Heart right ventricle (tissue), 16 donors: Measurements from ENCODE around the gene GALNT18. TPM values are rescaled to one million over a fixed set of nuclear protein-coding genes. Genes with fewer than 3 reads are reported as not detected.

Source experiments
- ATAC-seq, 8 donors: fragments of 200-7000 bp; cut with Tn5 transposase; one replicate each; pipeline ENCODE4 v1.9.1; 2020; ENCODE audit warnings: mild to moderate bottlenecking in 8 of 8, moderate library complexity in 8 of 8, moderate number of reproducible peaks in 1 of 8
- DNase-seq, 2 donors: peaks; one replicate each; pipeline ENCODE4 v3.0.0-alpha.2; 2020
- H3K27ac ChIP-seq, 10 donors: fragments of 200-600 bp; sonication (generic) in 2 of 10; one replicate each; pipeline versions ENCODE4 v1.5.0 to v1.8.0; 2020 to 2022; ENCODE audit warnings: mild to moderate bottlenecking in 3 of 10
- H3K27me3 ChIP-seq, 7 donors: fragments of 200-600 bp; one replicate each; pipeline ENCODE4 v1.8.0; 2021 to 2022; ENCODE audit warnings: mild to moderate bottlenecking in 2 of 7
- H3K36me3 ChIP-seq, 9 donors: fragments of 200-600 bp; sonication (generic) in 1 of 9; one replicate each; pipeline versions ENCODE4 v1.5.0 to v1.8.0; 2020 to 2022; ENCODE audit warnings: mild to moderate bottlenecking in 2 of 9
- H3K4me1 ChIP-seq, 9 donors: fragments of 200-600 bp; sonication (generic) in 1 of 9; one replicate each; pipeline versions ENCODE4 v1.5.0 to v1.8.0; 2020 to 2022; ENCODE audit warnings: mild to moderate bottlenecking in 4 of 9
- H3K4me3 ChIP-seq, 10 donors: fragments of 200-600 bp; sonication (generic) in 2 of 10; one replicate each; pipeline versions ENCODE4 v1.5.0 to v1.8.0; 2020 to 2022; ENCODE audit warnings: mild to moderate bottlenecking in 7 of 10, moderate library complexity in 2 of 10
- H3K9me3 ChIP-seq, 11 donors: fragments of 200-600 bp in 10 of 11; sonication (generic) in 2 of 11; one replicate each; pipeline versions ENCODE4 v1.5.0 to v1.8.0; 2013 to 2022; ENCODE audit warnings: mild to moderate bottlenecking in 2 of 11, control low read depth in 1 of 11, moderate library complexity in 1 of 11
- WGBS, 2 donors: extraction: QIAGEN DNeasy Blood & Tissue Kit; methylation state at CpG; one replicate each; pipeline ENCODE4 v1.1.7; 2013; ENCODE audit warnings: inconsistent platforms in 1 of 2; 5-methylcytosine and 5-hydroxymethylcytosine counted together
- intact Hi-C, 10 donors: fragments of 100-400 bp; cut with DNase I; formaldehyde crosslinking; loops; one replicate each; pipeline versions ENCODE4 v1.11.1 to v1.14.2; 2022
- long read RNA-seq, 3 donors: library from polyadenylated mRNA; unstranded; transcript quantifications; one replicate each; pipeline ENCODE4 v2.0.0, GENCODE V29; 2020 to 2021
- polyA plus RNA-seq, 2 donors: library from polyadenylated mRNA; stranded (reverse); fragments of 200-250 nt; gene quantifications; one replicate each; pipeline ENCODE4 v1.2.3, GENCODE V29; 2013
- total RNA-seq, 10 donors: library from RNA; stranded (reverse); fragmentation: NEBNext Ultra II Directional in 3 of 10; extraction: Animal tissue kit (Norgen Biotek cat#: 25700) in 3 of 10; gene quantifications; one replicate each; pipeline versions ENCODE4 v1.2.1 to v1.2.4, GENCODE V29; 2021 to 2023
- TF ChIP-seq, protein P1 (sequence below), 9 donors: fragments of 200-600 bp; sonication (generic) in 2 of 9; IDR thresholded peaks; one replicate each; pipeline versions ENCODE4 v1.5.0 to v1.8.0; 2021 to 2022; ENCODE audit warnings: antibody characterized with exemption in 9 of 9, mild to moderate bottlenecking in 5 of 9, moderate library complexity in 1 of 9
- donor health status: Arrhythmogenic right ventricular cardiomyopathy.
- donor health status: ischemic (EF 13 %, LVEDD 7.1; RV severe dilation, severe dysfunction).
- donor health status: healthy with polysubstance abuse.
- donor health status: DM: no; HTN: yes; CAD: no.
- donor health status: DM: no; HTN: no; CAD: no.
- donor health status: ischemic (EF 25% LVEDD 6.9; RV normal size, moderate dysfunction).
- donor health status: ischemic (EF 25% LVEDD 5.7; RV mildly dilated, moderate dysfunction).
- donor health status: healthy.
- donor health status: DM: yes; HTN: yes; CAD: no.
- donor health status: Ischemic cardiomyopathy.
- donor health status: ischemic (EF 35%, LVEDD 5.7; RV mildly dilated, moderate dysfunction).
- donor health status: nonischemic (EF 11% LVEDD 7.7; RV severe dilation, severe dysfunction).
- donor health status: DM: yes; HTN: yes; CAD: no.
- donor health status: PGD.
- donor health status: ischemic (EF 29% LVEDD 5.4; RV normal size, mild dysfunction).
- donor health status: nonischemic (EF 23%, LVEDD 6.1; RV moderate dilation, normal function).

Gene GALNT18
- total RNA-seq: 10 to 100 TPM in 9 of 10 donors, 1 to 10 TPM in 1; 9.8 to 29.0 (median 15.6) TPM
- 10 to 100 TPM in 1 of 2 donors, 1 to 10 TPM in 1; 7.0 to 28.8 TPM for polyA plus RNA-seq
- long read RNA-seq, donor 1, transcript GALNT18-201 (11 exons, 2,504 nt): major isoform, 58 of 64 reads
- long read RNA-seq, donor 1, partial matches to known transcripts: 0 of 64 reads
- long read RNA-seq, donor 1, other reads (novel, unspliced or antisense): 6 of 64 reads
- long read RNA-seq, donor 2, transcript GALNT18-201 (11 exons, 2,504 nt): major isoform, 115 of 145 reads
- long read RNA-seq, donor 2, partial matches to known transcripts: 5 of 145 reads
- long read RNA-seq, donor 2, other reads (novel, unspliced or antisense): 25 of 145 reads
- long read RNA-seq, donor 3, transcript GALNT18-201 (11 exons, 2,504 nt): major isoform, 77 of 103 reads
- long read RNA-seq, donor 3, partial matches to known transcripts: 8 of 103 reads
- long read RNA-seq, donor 3, other reads (novel, unspliced or antisense): 18 of 103 reads

DNA sequence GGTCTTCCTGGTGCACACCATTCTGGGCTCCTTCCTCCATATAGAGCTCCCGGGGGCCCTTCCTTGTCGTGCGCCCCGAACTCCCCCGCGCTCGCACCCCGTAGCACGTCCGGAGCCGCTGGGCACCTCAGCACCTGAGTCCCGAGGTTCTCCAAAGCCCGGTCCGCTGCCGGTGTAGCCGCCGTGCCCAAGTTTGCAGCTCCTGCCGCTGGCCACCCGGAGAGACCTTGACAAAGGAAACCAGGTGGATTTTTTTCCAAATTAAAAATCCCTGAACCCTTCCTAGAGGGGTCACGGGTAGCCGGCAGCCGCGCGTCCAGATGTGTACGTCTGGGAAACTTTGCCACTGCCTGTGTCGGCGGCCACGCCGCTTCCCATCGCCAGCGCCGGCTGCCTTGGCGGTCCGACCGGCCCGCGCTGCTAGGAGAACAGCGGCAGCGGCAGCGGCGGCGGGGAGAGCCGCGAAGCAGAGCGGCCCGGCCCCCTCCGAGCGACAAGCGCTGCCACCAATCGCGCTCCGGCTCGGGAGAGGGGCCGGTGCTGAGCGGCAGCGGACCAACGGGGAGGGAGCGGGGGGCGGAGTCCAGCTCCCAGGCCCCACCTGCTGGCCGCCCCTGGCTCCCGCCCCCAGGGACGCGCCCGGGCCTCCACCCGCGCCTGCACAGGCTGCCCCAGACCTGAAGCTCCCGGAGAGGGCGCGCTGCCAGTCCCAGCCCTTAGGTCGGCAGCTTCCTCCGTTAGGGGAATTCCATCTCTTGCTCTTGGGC lies at the start of gene GALNT18:
GALNT18 (minus strand) TSS at position 433 of the 767 bp plus-strand sequence.
- peak; percentile 93 to 98 (median 96) for ATAC-seq
- H3K4me1 ChIP-seq: peaks cover 0 to 58% (median 16%) of the 10 kb centered on the region in 9 donors

DNA sequence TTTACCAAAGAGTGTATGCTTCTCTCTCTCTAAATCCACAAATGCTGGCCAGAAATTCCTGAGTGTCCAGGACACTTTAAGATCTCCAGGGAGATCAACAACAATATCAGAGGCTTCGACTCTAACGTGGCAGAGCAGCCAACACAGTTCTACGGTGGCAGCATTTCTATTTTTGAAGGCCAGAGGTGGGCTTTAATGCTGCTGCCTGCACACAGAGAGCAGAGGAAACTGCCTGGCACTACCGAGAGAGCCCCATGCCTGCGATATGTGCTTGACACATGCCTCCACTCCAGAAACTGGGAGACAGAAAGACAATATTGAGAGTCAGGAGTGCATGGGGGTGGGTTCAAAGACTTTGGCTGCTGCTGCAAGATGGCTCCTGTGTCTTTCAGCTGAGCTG lies 48.8 kb upstream of the GALNT18 start:
- peak in 4 of 8 donors; percentile 31 to 53 (median 42) for ATAC-seq
- H3K27ac ChIP-seq: no peak overlapping the region

More for the DNA sequence above, at the start of gene GALNT18:
- Histone ChIP-seq H3K27ac (peak within 1 kb of the TSS; percentile 24 to 88 (median 81)), H3K9me3 (no peaks in the 10 kb centered on the region), H3K27me3 (peaks cover 0 to 40% (median 0%) of the 10 kb centered on the region in 7 donors), H3K4me3 (peak within 1 kb of the TSS; percentile 70 to 92 (median 78)), H3K36me3 (no peaks in the 10 kb centered on the region)
- TF ChIP-seq, protein P1, sequence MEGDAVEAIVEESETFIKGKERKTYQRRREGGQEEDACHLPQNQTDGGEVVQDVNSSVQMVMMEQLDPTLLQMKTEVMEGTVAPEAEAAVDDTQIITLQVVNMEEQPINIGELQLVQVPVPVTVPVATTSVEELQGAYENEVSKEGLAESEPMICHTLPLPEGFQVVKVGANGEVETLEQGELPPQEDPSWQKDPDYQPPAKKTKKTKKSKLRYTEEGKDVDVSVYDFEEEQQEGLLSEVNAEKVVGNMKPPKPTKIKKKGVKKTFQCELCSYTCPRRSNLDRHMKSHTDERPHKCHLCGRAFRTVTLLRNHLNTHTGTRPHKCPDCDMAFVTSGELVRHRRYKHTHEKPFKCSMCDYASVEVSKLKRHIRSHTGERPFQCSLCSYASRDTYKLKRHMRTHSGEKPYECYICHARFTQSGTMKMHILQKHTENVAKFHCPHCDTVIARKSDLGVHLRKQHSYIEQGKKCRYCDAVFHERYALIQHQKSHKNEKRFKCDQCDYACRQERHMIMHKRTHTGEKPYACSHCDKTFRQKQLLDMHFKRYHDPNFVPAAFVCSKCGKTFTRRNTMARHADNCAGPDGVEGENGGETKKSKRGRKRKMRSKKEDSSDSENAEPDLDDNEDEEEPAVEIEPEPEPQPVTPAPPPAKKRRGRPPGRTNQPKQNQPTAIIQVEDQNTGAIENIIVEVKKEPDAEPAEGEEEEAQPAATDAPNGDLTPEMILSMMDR (IDR thresholded peaks at IDR 0.05): peak; percentile 40 to 73 (median 57)
- whole genome bisulfite sequencing, 2 donors: 0% methylated on average over 68 to 71 of the region's 71 CpGs
- DNase-seq: peak; percentile 93 to 94
- intact Hi-C loops: loop anchor here in 7 of 10 donors (2.0 to 10.0 kb wide), 10 partner anchors 83 to 687 kb away; no protein-coding TSS in a partner anchor

DNA sequence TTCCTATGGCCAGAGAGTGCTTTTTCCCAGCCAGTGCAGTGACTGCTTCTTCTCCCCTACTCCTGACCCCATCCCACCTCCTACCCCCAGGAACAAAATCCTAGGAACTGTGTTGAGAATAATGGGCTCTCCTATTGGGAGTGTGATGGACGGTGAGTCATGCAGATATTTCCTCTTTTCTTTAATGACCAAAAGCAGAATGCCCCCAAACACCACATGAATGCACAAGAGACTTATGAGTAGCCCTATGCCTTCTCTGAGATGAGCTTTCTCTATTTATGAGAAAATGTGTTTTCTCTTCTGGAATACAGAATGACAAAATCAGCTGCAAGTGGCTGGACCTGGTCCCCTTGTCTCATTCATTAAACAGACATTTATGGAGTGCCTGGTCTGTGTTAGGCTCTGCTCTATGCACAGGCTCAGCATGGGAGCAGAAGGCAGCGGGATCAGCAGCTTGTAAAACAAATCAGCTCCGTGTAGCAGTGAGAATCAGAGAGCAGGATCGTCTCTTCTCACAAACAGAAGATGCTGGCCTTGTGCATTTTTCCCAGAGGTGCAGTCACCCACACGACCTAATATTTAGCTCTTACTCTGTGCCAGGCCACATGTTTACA lies 47.5 kb upstream of the GALNT18 start:
- no peaks in the 10 kb centered on the region for H3K36me3 ChIP-seq
- no peak overlapping the region for H3K27ac ChIP-seq
- H3K9me3 ChIP-seq: peaks cover 0 to 6% (median 0%) of the 10 kb centered on the region in 11 donors
- intact Hi-C loops: no loop called here
- H3K27me3 ChIP-seq: no peaks in the 10 kb centered on the region
- no peak for ATAC-seq
- TF ChIP-seq, protein P1 (IDR thresholded peaks at IDR 0.05): no peak
- H3K4me1 ChIP-seq: peaks cover 0 to 9% (median 3%) of the 10 kb centered on the region in 9 donors
- whole genome bisulfite sequencing, 2 donors: 60 to 64% methylated on average over 5 of the region's 5 CpGs
- no peak overlapping the region for H3K4me3 ChIP-seq
- no peak for DNase-seq

More for the DNA sequence above, 48.8 kb upstream of the GALNT18 start:
- TF ChIP-seq, protein P1 (IDR thresholded peaks at IDR 0.05): no peak
- Histone ChIP-seq H3K27me3 (no peaks in the 10 kb centered on the region), H3K4me3 (no peak overlapping the region), H3K9me3 (peaks cover 0 to 6% (median 0%) of the 10 kb centered on the region in 11 donors), H3K36me3 (no peaks in the 10 kb centered on the region), H3K4me1 (peaks cover 0 to 9% (median 3%) of the 10 kb centered on the region in 9 donors)
- intact Hi-C loops: no loop called here
- no peak for DNase-seq
- 37 to 47% methylated on average over 5 of the region's 5 CpGs for WGBS, 2 donors

DNA sequence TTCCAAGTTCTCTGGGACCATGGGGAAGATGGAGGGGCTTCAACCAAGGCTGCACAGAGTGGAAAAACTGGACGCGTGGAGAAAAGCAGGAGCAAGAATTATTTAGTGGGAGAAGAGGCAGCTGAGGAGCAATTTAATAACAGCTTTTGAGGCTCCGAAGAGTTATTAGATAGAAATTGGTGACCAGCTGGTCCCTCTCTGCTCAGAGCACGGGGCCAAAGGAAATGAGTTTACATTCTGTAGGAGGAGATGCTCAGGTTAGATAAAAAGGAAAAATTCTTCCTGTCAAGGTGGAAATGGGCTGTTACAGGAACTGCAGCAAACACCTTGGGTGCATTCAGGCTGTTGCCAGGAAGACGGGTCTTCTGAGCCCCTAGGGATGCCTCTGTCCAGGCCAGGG lies 47.0 kb upstream of the GALNT18 start:
- no peak overlapping the region for H3K4me3 ChIP-seq
- H3K36me3 ChIP-seq: no peaks in the 10 kb centered on the region
- H3K27me3 ChIP-seq: peaks cover 0 to 2% (median 0%) of the 10 kb centered on the region in 7 donors
- ATAC-seq (no peak), DNase-seq (no peak)
- peaks cover 0 to 6% (median 0%) of the 10 kb centered on the region in 11 donors for H3K9me3 ChIP-seq
- H3K27ac ChIP-seq: no peak overlapping the region
- 57 to 67% methylated on average over 5 of the region's 5 CpGs for WGBS, 2 donors
- peaks cover 0 to 9% (median 3%) of the 10 kb centered on the region in 9 donors for H3K4me1 ChIP-seq
- TF ChIP-seq, protein P1 (IDR thresholded peaks at IDR 0.05): no peak
- intact Hi-C loops: no loop called here
